ENCODE measurements around the gene MMP1. TPM values are rescaled to one million over a fixed set of nuclear protein-coding genes. Genes with fewer than 3 reads are reported as not detected.
"Not testable (repeated sequence)": the region's sequence is repeated elsewhere in the genome, so short reads cannot be mapped to it uniquely, and the experiment has no call there.

The MMP1 gene
- total RNA-seq, 8 experiments from 2014 or later: 0.61 to 2.6 (median 1.0) TPM; not detected in 4

DNA sequence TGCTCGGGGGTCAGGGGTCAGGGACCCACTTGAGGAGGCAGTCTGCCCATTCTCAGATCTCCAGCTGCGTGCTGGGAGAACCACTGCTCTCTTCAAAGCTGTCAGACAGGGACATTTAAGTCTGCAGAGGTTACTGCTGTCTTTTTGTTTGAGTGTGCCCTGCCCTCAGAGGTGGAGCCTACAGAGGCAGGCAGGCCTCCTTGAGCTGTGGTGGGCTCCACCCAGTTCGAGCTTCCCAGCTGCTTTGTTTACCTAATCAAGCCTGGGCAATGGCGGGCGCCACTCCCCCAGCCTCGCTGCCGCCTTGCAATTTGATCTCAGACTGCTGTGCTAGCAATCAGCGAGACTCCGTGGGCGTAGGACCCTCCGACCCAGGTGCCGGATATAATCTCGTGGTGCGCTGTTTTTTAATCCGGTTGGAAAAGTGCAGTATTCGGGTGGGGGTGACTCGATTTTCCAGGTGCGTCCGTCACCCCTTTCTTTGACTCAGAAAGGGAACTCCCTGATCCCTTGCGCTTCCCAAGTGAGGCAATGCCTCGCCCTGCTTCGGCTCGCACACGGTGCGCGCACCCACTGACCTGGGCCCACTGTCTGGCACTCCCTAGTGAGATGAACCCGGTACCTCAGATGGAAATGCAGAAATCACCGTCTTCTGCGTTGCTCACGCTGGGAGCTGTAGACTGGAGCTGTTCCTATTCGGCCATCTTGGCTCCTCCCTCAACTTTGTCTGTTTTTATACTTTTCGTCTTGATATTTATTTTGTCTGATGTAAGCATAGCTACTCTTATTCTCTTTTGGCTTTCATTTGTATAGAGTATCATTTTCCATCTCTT lies 51.0 kb downstream of the MMP1 start:
- ATAC-seq (replicated peaks in 6 of 8); in situ Hi-C loops (cut with MboI; ENCODE audit: low pct_unique_long_range_greater_than_20kb in 2 of 9, low sequenced_read_pairs in 9 of 9, unreplicated experiment in 9 of 9); H3K27ac ChIP-seq; H3K4me1 ChIP-seq (replicated peaks in 1 of 2); H3K4me3 ChIP-seq: not testable (repeated sequence)
- 10 to 93% (median 80%) methylated on average over 1 to 9 of the region's 32 CpGs; no CpG with 5 or more reads in 1 of the 10 experiments for WGBS, 10 experiments

Other genes with a start within 250 kb of the MMP1 start
- not detected for gene MMP20, start 172.8 kb downstream of the MMP1 start, total RNA-seq
- under 1 TPM in 1 of 8 experiments, not detected in 7; 0.20 TPM for gene MMP27, start 92.4 kb downstream of the MMP1 start, total RNA-seq
- gene MMP8, start 73.2 kb downstream of the MMP1 start, total RNA-seq: under 1 TPM in 5 of 8 experiments, not detected in 3; 0.10 to 0.32 (median 0.21) TPM
- gene MMP10, start 17.5 kb downstream of the MMP1 start, total RNA-seq: 1 to 10 TPM in 1 of 8 experiments, not detected in 7; 1.9 TPM
- 1 to 10 TPM in 2 of 8 experiments, under 1 TPM in 1, not detected in 5; 0.36 to 5.8 (median 2.6) TPM for gene MMP3, start 45.4 kb upstream of the MMP1 start, total RNA-seq
- gene MMP12, start 76.8 kb upstream of the MMP1 start, total RNA-seq: 10 to 100 TPM in 1 of 8 experiments, under 1 TPM in 2, not detected in 5; 0.29 to 44.6 (median 0.85) TPM
- gene MMP13, start 157.6 kb upstream of the MMP1 start, total RNA-seq: 1 to 10 TPM in 1 of 8 experiments, under 1 TPM in 2, not detected in 5; 0.20 to 1.2 (median 0.66) TPM